PC-3 (cell line): ENCODE measurements around the gene PTPRH. TPM values are rescaled to one million over a fixed set of nuclear protein-coding genes. Genes with fewer than 3 reads are reported as not detected.

Experiments
- ATAC-seq: fragments of 200-7000 bp; cut with Tn5 transposase; 2 replicates; pipeline ENCODE4 v1.9.1; 2020; ENCODE audit warnings: mild to moderate bottlenecking, moderate library complexity
- BruUV-seq: library from RNA; stranded (reverse); fragments of 400-500 nt; replicated peaks from 2 replicates; lab custom pipeline; 2021; lab: Mats Ljungman, UMichigan
- CTCF ChIA-PET: fragments of 300-600 bp; sonication (Branson Sonifier 250); formaldehyde crosslinking; loops from one replicate; lab custom pipeline; 2022; ENCODE audit warnings: antibody characterized with exemption; lab: Charles Lee
- POLR2A ChIA-PET: fragments of 300-600 bp; sonication (Branson Sonifier 250); formaldehyde crosslinking; loops from one replicate; lab custom pipeline; 2022; ENCODE audit warnings: antibody characterized with exemption; ENCODE audit not compliant: unreplicated experiment; lab: Charles Lee
- DNase-seq: peaks from one replicate; pipeline ENCODE4 v3.0.0-alpha.2; 2015
- H2AFZ ChIP-seq: fragments of 300-600 bp; sonication (generic); 2 replicates; pipeline ENCODE4 v1.6.0; 2016; ENCODE audit warnings: antibody characterized with exemption, low read length
- H3F3A ChIP-seq: fragments of 300-600 bp; sonication (generic); one replicate; pipeline ENCODE4 v1.6.0; 2017; ENCODE audit warnings: antibody characterized with exemption, low read length, control low read depth, mild to moderate bottlenecking; ENCODE audit not compliant: unreplicated experiment
- H3K27ac ChIP-seq: fragments of 300-600 bp; sonication (generic); 2 replicates; pipeline ENCODE4 v1.5.1; 2016; ENCODE audit warnings: mild to moderate bottlenecking, low read length
- H3K27me3 ChIP-seq: fragments of 300-600 bp; sonication (generic); 2 replicates; pipeline ENCODE4 v1.6.1; 2016; ENCODE audit warnings: low read length, mixed read lengths
- H3K36me3 ChIP-seq: fragments of 300-600 bp; sonication (generic); 2 replicates; pipeline ENCODE4 v1.6.1; 2016; ENCODE audit warnings: low read depth, mixed run types, low read length, mixed read lengths
- H3K4me1 ChIP-seq: fragments of 300-600 bp; sonication (generic); 2 replicates; pipeline ENCODE4 v1.5.1; 2016; ENCODE audit warnings: low read length; ENCODE audit not compliant: insufficient read depth
- H3K4me2 ChIP-seq: fragments of 300-600 bp; sonication (generic); 2 replicates; pipeline ENCODE4 v1.6.0; 2016; ENCODE audit warnings: low read length
- H3K4me3 ChIP-seq: fragments of 300-600 bp; sonication (generic); 2 replicates; pipeline ENCODE4 v1.5.1; 2016; ENCODE audit warnings: mild to moderate bottlenecking, low read length, mixed read lengths
- H3K79me2 ChIP-seq: fragments of 300-600 bp; sonication (generic); 2 replicates; pipeline ENCODE4 v1.6.1; 2017; ENCODE audit warnings: low read length, mixed read lengths
- H3K9ac ChIP-seq: fragments of 300-600 bp; sonication (generic); 2 replicates; pipeline ENCODE4 v1.6.0; 2016; ENCODE audit warnings: mild to moderate bottlenecking, low read length
- H3K9me2 ChIP-seq: fragments of 300-600 bp; sonication (generic); replicated peaks from 2 replicates; pipeline ENCODE4 v1.6.1; 2016; ENCODE audit warnings: mixed run types, low read length, mixed read lengths
- H3K9me3 ChIP-seq: fragments of 300-600 bp; sonication (generic); 2 replicates; pipeline ENCODE4 v1.6.1; 2016; ENCODE audit warnings: low read length, mixed read lengths
- H4K20me1 ChIP-seq: fragments of 300-600 bp; sonication (generic); 2 replicates; pipeline ENCODE4 v1.6.1; 2016; ENCODE audit warnings: low read length, mixed read lengths
- EZH2 ChIP-seq: fragments of 300-600 bp; sonication (generic); IDR thresholded peaks from one replicate; pipeline ENCODE4 v1.6.1; 2017; ENCODE audit warnings: antibody characterized with exemption, mild to moderate bottlenecking, low read length; ENCODE audit not compliant: unreplicated experiment
- EZH2phosphoT487 ChIP-seq: fragments of 300-600 bp; sonication (generic); IDR thresholded peaks from 2 replicates; pipeline ENCODE4 v1.6.1; 2018; ENCODE audit warnings: mild to moderate bottlenecking, antibody characterized with exemption, low read length, borderline replicate concordance
- intact Hi-C: fragments of 100-400 bp; cut with micrococcal nuclease; formaldehyde crosslinking; loops from 2 replicates; pipeline ENCODE4 v1.9.0; 2023
- total RNA-seq: library from RNA; depleted of rRNA; stranded (reverse); fragments of >200 nt; gene quantifications from 2 replicates; pipeline ENCODE4 v1.2.3, GENCODE V29; 2014
- TF ChIP-seq, protein P1 (sequence below): fragments of 300-600 bp; sonication (generic); conservative IDR thresholded peaks from 2 replicates; pipeline ENCODE4 v1.5.1; 2017; ENCODE audit warnings: antibody characterized with exemption, low read depth, mild to moderate bottlenecking, low read length

PTPRH gene
- total RNA-seq, 1 experiment from 2014 or later, result 10.9 TPM

DNA sequence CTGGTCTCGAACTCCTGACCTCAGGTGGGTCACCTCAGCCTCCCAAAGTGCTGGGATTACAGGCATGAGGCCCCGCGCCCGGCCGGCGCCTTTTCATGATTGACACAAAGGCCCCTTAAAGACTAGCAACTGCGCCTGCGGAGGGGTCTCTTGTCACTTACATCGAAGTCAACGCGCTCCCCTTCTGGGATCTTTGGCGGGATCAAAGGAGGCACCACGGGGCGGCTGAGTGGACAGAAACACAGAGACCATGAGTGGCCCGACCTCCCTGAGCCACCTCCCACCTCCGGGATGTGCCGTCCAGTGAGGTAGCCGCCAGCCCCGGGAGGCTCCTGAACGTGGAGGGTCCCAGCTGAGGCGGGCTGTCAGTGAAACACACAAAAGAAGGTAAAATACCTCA is 67.6 kb downstream of the PTPRH start:
- H3K9me2 ChIP-seq, result no peaks in the 10 kb centered on the region
- H3K79me2 ChIP-seq, result 0 out of 2 replicates have a peak, but pooled peaks cover 3% of the 10 kb centered on the region
- POLR2A ChIA-PET, result no interaction called here
- no peaks in the 10 kb centered on the region for H3K36me3 ChIP-seq
- CTCF ChIA-PET, result interaction anchor here (0.6 to 1.3 kb wide), 8 partner anchors 17 to 362 kb away, joined by 3 to 18 read pairs (median 8); partner anchors contain the start of gene PPP6R1
- H3F3A ChIP-seq, result no peaks in the 10 kb centered on the region
- no peak for ATAC-seq
- peak overlapping the region; percentile 26 for H3K4me2 ChIP-seq
- BruUV-seq, result no TSS peak
- DNase-seq, result no peak
- no peaks in the 10 kb centered on the region for H4K20me1 ChIP-seq
- H3K9ac ChIP-seq, result no peak overlapping the region
- TF ChIP-seq EZH2 (no peak), EZH2phosphoT487 (no peak)
- TF ChIP-seq, protein P1, sequence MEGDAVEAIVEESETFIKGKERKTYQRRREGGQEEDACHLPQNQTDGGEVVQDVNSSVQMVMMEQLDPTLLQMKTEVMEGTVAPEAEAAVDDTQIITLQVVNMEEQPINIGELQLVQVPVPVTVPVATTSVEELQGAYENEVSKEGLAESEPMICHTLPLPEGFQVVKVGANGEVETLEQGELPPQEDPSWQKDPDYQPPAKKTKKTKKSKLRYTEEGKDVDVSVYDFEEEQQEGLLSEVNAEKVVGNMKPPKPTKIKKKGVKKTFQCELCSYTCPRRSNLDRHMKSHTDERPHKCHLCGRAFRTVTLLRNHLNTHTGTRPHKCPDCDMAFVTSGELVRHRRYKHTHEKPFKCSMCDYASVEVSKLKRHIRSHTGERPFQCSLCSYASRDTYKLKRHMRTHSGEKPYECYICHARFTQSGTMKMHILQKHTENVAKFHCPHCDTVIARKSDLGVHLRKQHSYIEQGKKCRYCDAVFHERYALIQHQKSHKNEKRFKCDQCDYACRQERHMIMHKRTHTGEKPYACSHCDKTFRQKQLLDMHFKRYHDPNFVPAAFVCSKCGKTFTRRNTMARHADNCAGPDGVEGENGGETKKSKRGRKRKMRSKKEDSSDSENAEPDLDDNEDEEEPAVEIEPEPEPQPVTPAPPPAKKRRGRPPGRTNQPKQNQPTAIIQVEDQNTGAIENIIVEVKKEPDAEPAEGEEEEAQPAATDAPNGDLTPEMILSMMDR, result no peak
- H3K4me3 ChIP-seq, result no peak overlapping the region
- peaks cover 1% of the 10 kb centered on the region; the same call in 1 of the 2 replicates for H3K4me1 ChIP-seq
- H3K9me3 ChIP-seq, result no peaks in the 10 kb centered on the region
- H2AFZ ChIP-seq, result peak overlapping the region; percentile 10
- intact Hi-C loops, result loop anchor here (1.0 to 5.0 kb wide), 4 partner anchors 19 to 361 kb away; no protein-coding TSS in a partner anchor
- H3K27ac ChIP-seq, result no peak overlapping the region
- no peaks in the 10 kb centered on the region for H3K27me3 ChIP-seq

DNA sequence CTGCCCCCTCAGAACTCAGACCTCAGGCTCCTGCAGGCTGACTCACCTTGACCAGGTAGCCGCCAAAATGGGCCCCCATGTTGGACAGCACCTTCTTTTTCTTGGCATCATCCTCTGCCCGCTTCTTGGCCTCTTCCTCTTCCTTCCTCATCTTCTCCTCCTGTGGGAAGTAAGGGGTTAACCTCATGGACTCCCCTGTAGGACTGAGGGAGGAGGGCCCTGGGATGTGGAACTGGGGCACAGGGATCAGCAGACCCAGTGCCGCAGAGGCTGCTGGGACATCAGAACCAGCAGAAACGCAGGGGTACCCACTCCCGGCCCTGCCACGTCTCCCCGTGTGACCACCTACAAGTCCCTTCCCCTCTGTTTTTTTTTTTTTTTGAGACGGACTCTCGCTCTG is 71.4 kb downstream of the PTPRH start:
- no peaks in the 10 kb centered on the region for H3K27me3 ChIP-seq
- no peaks in the 10 kb centered on the region for H3K9me3 ChIP-seq
- H3K9me2 ChIP-seq, result no peaks in the 10 kb centered on the region
- no peaks in the 10 kb centered on the region for H3K79me2 ChIP-seq
- TF ChIP-seq EZH2phosphoT487 (no peak), EZH2 (no peak)
- TF ChIP-seq, protein P1, result no peak
- no peak overlapping the region for H3K4me3 ChIP-seq
- H2AFZ ChIP-seq, result no peak overlapping the region
- POLR2A ChIA-PET, result no interaction called here
- H3F3A ChIP-seq, result no peaks in the 10 kb centered on the region
- no peak for DNase-seq
- no peaks in the 10 kb centered on the region for H4K20me1 ChIP-seq
- no peaks in the 10 kb centered on the region for H3K36me3 ChIP-seq
- H3K9ac ChIP-seq, result no peak overlapping the region
- H3K4me1 ChIP-seq, result no peaks in the 10 kb centered on the region
- ATAC-seq, result no peak
- H3K4me2 ChIP-seq, result no peak overlapping the region
- CTCF ChIA-PET, result no interaction called here
- intact Hi-C loops, result no loop called here
- no TSS peak for BruUV-seq
- no peak overlapping the region for H3K27ac ChIP-seq

DNA sequence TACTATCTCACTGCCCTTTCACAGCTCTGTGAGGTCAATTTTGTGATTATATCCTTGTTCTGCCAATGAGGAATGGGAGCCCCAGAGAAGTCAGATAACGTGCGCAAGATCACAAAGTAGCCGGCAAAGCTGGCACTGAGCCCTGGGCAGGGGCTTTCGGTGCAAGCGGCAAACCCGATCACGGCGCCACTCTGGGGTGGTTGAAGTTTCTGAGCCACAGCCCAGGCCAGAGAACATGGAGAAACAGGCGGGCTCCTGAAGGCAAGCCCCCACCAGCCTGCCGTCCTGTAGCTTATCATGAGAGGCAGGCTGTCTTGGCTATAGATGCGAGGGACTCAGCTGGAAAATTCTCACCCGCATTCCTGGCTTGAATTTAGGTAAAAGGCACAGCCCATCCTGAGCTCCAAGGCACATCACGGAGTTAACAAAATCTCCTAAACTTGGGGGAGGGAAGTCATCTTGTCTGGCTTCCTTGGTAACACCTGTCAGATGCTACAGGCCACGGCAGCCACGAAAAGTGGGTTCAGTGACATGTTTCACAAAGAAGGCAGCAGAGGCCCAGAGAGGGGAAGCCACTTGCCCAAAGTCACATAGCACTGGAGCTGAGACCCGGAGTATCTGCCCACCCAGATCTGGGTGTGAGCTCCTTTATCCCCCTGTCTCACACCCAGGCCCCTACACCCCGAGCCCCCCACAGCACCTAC is 72.8 kb downstream of the PTPRH start:
- BruUV-seq, result no TSS peak
- H4K20me1 ChIP-seq, result no peaks in the 10 kb centered on the region
- no peak overlapping the region for H3K4me2 ChIP-seq
- no peaks in the 10 kb centered on the region for H3K4me1 ChIP-seq
- no peaks in the 10 kb centered on the region for H3K9me3 ChIP-seq
- DNase-seq (no peak), ATAC-seq (no peak)
- ChIA-PET POLR2A (no interaction called here), CTCF (no interaction called here)
- H3K9ac ChIP-seq, result no peak overlapping the region
- H3K27ac ChIP-seq, result no peak overlapping the region
- H3K79me2 ChIP-seq, result no peaks in the 10 kb centered on the region
- H2AFZ ChIP-seq, result no peak overlapping the region
- no peaks in the 10 kb centered on the region for H3K27me3 ChIP-seq
- H3K9me2 ChIP-seq, result no peaks in the 10 kb centered on the region
- no peak overlapping the region for H3K4me3 ChIP-seq
- H3K36me3 ChIP-seq, result no peaks in the 10 kb centered on the region
- no peaks in the 10 kb centered on the region for H3F3A ChIP-seq
- intact Hi-C loops, result no loop called here
- TF ChIP-seq, protein P1, result no peak
- no peak for TF ChIP-seq EZH2
- TF ChIP-seq EZH2phosphoT487, result no peak
